GM12872 (cell line): Measurements from ENCODE around the gene INS.

Experiments used
- TF ChIP-seq, protein P1 (sequence below): IDR thresholded peaks from 3 replicates; pipeline ENCODE4 v1.5.1; 2011; ENCODE audit warnings: low read depth, mild to moderate bottlenecking, low read length, moderate library complexity; ENCODE audit not compliant: insufficient read depth

The INS gene

DNA sequence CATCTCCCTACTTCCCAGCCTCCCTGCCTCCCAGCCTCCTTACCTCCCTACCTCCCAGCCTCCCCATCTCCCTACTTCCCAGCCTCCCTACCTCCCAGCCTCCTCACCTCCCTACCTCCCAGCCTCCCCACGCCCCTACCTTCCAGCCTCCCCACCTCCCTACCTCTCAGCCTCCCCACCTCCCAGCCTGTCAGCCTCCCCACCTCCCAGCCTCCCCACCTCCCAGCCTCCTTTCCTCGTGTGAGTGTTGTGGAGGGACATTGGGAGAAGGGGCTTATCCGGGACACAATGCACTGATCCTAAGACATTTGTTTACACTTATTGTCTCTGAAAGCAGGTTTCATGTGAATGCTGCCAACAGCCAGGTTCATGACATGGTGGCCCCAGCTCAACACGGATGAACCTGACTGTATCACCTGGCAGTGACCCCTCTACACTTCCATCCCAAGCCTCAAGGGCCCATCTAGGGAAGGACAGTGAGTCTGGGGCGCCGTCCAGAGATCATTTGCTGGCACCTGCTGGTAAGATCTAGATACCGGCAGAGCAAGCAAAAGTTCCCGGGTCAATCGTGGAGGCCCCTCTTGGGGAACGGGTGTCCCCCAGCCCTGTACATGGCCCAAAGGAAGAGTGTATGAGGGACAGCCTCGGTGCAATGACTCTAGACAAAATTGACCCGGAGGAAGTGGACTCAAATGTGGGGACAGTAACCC lies 45.1 kb upstream of the INS start:
- TF ChIP-seq, protein P1, sequence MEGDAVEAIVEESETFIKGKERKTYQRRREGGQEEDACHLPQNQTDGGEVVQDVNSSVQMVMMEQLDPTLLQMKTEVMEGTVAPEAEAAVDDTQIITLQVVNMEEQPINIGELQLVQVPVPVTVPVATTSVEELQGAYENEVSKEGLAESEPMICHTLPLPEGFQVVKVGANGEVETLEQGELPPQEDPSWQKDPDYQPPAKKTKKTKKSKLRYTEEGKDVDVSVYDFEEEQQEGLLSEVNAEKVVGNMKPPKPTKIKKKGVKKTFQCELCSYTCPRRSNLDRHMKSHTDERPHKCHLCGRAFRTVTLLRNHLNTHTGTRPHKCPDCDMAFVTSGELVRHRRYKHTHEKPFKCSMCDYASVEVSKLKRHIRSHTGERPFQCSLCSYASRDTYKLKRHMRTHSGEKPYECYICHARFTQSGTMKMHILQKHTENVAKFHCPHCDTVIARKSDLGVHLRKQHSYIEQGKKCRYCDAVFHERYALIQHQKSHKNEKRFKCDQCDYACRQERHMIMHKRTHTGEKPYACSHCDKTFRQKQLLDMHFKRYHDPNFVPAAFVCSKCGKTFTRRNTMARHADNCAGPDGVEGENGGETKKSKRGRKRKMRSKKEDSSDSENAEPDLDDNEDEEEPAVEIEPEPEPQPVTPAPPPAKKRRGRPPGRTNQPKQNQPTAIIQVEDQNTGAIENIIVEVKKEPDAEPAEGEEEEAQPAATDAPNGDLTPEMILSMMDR: no peak

DNA sequence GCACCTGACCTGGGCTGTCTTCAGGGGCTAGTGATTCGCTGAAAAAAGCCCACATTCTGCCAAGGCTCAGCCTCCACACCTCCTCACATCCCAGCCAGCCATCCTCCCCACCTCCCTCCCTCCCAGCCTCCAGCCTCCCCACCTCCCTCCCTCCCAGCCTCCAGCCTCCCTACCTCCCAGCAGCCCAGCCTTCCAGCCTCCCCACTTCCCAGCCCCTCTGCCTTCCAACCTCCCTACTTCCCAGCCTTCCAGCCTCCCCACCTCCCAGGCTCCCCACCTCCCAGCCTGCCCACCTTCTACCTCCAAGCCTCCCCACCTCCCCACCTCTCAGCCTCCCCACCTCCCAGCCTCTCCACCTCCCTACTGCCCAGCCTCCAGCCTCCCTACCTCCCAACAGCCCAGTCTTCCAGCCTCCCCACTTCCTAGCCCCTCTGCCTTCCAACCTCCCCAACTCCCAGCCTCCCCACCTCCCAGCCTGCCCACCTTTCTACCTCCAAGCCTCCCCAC lies 44.3 kb upstream of the INS start:
- TF ChIP-seq, protein P1: no peak

DNA sequence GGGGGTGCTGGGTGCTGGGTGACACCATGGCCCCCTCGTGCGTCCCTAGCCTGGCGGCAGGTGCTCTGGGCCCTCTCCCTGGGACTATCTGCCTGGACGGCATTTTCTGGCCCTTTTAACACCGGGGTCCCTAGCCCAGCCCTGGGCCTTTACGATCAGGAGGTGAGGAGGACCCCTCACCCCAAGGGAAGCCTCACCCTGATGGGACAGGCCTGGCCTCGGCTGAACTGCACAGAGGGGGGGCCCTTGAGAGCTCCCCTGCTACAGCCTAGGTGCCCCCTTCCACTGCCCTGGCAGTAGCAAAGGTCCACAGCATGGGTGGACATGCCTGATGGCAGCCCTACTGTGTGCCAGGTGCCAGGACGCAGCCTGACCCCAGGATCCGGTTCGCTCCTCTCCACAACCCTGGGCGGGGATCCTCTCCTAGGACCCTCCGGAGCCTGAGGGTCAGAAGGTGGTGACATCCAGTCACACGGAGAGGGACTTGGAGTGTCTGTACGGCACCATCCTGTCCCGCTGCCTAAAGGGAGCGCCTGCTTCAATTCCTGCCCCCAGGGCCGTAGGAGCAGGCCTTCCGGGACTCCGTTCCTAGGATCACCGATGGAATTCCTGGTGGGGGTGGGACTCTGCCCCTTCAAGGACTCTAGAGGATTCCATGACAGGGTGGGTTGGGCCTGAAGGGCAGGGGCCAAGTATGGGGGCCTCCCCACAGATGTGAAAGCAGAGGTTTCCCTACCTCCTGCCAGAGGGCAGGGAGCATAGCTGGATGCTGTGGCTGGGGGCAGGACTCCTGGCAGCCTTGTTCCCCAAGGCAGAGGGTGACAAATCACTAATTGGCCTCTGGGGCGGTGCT lies 43.6 kb upstream of the INS start:
- TF ChIP-seq, protein P1: no peak

DNA sequence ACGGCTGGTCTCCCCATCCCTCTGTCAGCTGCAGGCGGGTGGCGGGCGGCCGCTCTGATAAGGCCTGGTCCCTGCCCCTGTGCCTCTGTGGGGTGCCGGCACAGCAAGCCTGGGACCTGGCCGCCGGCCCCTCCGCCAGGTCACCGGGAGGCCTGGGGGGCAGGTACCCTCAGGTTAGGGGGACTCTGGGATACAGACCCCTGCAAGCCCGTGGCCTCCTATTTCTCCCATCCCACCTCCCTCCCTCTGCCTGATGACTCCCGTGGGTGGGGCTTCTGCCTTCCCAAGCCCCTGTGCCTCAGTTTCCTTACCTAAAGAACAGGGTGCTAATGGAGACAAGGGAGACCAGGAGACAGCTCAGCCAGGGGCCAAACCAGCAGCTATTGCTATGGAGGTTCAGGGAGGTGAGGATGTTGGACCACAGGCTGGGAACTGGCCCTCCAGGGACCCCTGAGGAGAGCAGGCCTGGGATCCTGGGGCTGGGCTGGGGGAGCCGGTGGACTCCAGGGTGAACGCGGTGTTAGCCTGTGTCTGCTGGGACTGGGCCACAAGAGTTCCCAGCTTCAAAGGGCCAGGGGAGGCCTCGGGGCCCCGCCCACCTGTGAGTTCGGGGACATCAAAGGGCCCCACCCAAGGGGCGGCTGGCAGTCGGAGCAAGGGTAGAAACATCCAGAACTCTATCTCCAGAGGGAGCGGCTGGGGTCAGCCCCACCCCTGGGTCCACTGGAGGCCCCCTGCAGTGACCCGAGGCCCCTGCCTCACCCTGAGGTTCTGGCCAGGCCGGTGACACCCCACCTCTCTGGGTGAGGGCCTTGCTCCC lies 42.6 kb upstream of the INS start:
- TF ChIP-seq, protein P1: no peak

DNA sequence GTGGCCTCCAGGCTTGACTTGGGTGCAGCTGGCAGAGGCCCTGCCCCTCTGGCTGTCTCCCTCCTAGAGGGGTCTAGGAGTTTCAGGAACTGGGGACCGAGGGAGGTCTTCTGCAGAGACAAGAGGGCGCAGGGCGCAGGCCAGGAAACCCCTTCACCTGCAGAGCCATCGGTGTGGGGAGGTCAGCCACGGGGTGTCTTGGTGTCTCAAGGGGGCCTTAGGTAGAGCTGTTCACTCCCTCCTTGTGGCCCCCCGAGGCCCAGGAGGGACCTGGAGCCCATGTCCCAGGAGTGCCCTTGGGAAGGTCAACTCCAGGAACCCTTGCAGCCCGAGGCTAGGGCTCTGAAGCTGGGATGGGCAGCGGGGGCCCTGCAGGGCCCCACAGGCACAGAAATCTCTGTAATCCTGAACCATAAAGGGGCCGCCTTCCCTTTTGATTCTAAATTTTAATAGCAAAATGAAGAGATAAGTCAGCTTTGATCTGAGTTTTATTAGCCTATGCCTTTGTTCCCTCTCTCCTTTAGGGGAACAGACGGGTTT lies 42.0 kb upstream of the INS start:
- TF ChIP-seq, protein P1: no peak

DNA sequence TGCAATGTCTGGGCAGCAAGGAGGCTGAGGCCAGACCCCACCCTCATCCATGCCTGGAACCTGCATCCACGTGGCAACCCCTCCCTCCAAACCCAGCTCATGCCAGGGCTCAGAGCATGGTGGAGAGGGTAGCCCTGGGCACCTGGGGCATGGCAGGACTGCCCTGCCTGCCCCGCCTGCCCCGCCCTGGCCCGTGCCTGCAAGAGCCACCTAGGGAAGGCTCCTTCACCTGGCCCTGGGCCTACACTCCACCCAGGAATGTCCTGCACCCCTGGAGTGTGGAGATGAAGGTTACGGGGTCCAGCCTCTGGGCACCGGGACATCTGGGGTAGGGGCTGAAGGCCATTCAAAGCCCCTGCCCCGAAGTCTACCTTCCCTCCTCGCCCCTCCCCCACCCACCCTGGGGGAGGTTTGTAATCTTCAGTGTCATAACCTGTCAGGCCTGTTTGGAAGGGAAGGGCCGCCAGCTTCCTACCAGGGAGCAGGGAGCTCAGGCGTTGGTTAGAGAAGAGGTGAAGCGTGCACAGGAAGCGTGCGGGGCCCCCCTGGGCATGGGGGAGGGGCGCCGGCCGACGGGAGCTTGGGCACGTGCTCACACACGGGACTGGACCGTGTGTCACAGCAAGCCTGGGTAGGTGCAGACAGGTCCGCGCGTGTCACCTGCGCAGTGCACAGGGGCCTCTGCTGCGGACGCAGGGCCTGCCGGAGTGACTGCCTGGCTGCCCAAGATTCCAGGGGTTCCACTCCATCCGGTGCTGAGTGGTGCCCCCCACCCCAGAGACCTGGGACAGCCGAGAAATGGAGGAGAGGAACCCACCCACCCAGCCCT lies 41.3 kb upstream of the INS start:
- TF ChIP-seq, protein P1: no peak
